DMS 273 treated with DMSO at 0.1 percent for 48 hours (cell line): Measurements from ENCODE around the gene NLGN1.
"Not testable (repeated sequence)": the region's sequence is repeated elsewhere in the genome, so short reads cannot be mapped to it uniquely, and the experiment has no call there.

Source experiments
- DNase-seq: peaks from one replicate; lab custom pipeline; 2025; lab: John Stamatoyannopoulos, UW

The NLGN1 gene

DNA sequence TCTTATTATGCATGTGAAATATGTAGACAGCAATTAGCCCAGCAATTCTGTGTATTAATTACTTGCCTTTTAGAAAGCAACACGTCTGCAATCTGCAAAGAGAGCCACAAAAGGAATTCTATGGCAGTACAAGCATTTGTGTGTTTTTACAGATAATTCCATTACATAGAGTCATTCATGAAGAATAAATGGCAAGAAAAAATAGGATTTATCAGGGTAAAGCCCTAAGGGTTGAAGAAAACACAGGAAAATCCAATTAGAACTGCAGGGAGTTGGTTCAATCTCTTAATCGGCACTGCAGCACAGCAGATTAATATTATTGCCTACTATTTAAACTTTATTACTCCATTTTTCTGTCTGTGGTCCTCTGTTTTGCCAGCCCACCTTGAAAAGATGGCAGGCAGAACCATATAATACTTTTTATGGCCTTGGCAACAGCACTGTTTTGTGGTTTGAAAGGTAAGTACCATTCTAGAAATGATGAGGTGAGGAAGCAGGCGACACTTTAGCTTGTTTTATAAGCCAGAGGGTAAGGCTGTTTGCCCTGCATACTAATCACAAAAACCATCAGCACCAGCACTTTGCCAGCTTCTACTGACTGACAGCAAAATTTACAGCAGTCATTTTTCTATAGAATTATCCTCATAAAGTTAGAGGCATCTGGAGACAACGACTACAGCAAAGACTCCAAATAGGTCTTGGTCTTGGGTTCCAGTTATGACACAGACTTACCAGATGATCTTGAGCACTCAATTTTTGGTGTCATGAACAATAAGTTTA, 823.4 kb downstream of the NLGN1 start:
- no peak for DNase-seq

DNA sequence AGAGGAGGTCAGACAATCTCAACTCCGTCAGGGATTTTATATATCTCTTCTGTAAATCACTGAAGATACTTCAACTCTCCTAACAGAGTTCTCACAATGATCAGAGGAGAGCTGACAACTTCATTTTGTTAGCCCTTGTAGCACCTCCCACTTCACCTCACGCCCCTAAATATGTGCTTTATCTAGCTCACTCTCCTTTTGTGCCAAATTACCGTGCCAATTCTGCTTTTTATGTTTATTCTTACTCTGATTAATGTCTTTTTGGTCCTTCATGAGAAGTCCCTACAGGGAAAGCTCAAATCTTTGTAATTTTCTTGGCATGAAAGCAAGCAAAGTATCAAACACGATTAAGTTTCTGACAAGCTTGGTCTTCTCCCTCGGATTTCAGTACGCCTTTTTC, 825.5 kb downstream of the NLGN1 start:
- no peak for DNase-seq

DNA sequence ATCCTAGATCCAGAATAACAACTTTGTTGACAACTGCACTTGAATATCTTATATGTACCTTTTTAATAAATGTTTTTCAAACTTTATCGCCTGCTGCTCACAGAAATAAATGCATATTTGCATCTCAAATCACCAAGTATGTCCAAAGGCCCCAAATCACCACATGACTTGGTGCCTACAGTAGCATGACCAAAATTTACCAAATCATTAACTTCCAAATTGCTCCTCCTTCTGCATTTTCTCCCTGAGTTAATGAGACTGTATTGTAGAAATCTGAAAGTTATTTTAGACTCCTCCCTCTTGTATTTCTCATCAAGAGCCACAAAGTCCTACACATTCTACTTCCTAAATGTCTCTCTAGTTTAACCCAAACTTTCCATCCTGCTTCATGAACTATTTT, 826.1 kb downstream of the NLGN1 start:
- DNase-seq, result no peak

DNA sequence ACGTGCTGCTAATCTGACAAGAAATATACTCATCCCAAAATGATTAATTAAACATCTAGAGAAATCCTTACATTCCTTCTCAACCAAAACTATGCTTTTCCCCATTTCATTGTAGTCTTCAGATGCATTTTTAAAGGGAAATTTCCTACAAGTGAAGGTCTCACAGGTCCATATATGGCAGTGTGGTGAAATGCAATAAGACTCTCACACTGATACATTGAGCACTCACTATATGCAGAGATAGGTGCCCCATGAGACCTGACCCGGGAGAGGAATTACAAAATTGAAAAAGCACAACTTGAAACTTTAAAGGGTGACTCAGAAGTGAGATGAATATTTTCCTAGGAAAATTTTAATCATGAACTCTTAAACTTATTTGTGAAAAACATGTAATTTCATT, 832.4 kb downstream of the NLGN1 start:
- no peak for DNase-seq

DNA sequence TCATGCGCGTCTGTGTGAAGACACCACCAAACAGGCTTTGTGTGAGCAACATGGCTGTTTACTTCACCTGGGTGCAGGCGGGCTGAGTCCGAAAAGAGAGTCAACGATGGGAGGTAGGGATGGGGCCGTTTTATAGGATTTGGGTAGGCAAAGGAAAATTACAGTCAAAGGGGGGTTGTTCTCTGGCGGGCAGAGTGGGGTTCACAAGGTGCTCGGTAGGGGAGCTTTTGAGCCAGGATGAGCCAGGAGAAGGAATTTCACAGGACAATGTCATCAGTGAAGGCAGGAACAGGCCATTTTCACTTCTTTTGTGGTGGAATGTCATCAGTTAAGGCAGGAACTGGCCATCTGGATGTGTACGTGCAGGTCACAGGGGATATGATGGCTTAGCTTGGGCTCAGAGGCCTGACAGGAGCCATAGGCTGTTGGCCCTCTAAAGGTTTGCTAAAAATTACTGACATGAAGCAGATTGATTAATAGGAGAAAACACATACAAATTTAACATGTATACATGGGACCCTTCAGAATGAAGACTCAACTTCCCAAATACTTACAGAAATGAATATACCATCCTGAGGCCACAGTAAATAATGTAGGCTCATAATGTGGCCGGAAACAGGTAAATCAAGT, 834.6 kb downstream of the NLGN1 start:
- DNase-seq, result not testable (repeated sequence)

DNA sequence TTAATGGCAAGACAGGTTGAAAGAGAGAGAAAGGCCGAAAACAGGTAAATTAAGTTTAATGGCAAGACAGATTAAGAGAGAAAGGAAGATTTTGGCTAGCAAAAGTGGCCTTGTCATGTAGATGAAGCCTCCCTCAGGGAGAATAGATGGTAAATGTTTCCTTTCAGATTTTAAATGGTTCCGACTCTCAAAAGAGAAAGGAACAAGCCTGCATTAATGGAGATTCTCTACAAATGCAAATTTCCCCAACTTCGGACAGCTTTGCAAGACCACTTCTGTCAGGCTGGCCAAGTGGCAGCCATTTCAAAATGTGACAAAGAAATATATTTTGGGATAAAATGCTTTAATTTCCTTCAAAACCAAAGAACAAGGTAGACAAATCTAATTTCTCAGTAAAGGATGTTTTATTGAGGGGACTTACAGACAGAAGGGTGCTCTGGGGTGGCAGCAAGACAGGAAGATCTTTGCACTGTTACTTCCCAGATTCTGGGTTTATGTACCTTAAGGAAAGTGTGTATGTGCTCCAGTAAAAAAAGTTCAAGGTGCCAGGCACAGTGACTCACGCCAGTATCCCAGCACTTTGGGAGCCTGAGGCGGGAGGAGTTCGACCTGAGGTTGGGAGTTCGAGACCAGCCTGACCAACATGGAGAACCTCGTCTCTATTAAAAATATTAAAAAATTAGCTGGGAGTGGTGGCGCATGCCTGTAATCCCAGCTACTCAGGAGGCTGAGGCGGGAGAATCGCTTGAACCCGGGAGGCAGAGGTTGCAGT, 835.3 kb downstream of the NLGN1 start:
- DNase-seq, result no peak

DNA sequence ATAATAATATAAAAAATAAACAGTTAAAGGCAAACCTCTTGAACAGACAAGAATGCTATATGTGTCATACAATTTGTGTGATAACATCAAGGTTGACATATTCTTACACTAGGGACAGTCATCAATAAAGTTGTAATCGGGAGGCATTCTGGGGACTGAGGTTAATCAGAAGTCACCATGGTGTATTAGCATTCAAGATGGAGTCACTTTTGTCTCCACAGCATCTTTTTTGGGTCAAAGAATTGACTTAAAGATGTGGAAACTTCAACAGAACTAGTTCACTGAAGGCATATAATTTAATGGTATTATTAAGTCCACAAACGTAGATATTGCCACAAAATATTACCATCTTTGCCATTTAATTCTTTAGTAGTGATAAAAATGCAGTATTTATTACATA, 836.0 kb downstream of the NLGN1 start:
- DNase-seq, result no peak

DNA sequence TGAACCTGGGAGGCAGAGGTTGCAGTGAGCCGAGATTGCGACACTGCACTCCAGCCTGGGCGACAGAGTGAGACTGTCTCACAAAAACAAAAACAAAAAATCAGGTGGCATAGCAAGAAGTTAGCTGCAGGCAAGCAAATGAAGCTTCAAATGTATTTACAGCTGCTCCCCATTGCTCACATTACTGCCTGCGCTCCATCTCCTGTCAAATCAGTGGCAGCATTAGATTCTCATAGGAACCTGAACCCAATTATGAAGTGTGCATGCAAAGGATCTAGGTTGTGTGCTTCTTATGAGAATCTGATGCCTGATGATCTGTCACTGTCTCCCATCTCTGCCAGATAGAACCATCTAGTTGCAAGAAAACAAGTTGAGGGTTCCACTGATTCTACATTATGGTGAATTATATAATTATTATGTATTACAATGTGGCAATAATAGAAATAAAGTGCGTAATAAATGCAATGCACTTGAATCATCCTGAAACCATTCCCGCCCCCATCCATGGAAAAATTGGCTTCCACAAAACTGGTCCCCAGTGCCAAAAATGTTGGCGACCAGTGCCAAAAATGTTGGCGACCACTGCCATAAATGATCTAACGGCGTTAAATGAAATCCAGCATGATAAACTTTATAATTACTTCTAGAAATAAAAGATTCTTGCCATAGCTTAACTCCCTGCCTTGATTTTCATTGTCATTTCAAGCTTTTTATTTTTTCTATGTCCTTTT, 844.9 kb downstream of the NLGN1 start:
- DNase-seq, result no peak

DNA sequence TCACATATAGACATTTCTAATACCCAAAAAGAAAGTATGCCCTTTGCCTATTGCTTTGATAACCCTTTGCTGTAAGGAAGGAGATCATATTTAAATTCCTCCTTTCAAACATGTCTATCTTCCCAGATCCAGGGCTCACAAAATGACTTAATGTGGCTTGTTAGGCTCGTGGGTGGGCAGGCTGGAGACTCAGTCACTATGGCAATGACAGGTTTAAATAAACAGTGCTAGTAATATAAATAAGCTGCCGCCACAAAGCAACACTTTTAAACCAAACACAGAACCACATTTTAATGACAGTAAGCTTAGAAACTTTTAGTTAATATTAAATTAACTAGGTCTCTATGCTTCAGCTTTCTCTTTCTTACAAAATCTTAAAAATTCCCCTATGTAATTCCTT, 845.6 kb downstream of the NLGN1 start:
- no peak for DNase-seq

DNA sequence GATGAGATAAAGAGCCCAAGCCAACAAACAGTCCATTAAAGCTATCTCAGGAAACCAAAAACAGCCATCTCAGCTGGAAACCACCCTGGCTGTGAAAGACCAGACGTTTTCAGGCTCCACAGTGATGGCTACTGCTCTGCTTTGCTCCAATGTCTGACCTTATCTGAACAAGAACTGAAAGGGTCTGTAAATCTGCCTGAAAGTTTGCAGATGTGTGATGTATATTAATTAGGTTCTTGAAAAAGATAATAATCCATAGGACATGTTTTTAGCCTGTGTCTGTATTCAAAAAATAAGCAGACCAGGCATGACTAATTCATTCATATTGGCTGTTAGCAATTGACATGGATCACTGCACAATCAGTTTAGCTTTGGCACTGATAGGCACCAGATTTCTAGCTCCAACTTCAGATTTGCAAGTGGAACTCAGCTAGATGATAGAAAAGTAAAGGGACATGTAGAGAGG, 850.2 kb downstream of the NLGN1 start:
- peak; percentile 58 for DNase-seq

DNA sequence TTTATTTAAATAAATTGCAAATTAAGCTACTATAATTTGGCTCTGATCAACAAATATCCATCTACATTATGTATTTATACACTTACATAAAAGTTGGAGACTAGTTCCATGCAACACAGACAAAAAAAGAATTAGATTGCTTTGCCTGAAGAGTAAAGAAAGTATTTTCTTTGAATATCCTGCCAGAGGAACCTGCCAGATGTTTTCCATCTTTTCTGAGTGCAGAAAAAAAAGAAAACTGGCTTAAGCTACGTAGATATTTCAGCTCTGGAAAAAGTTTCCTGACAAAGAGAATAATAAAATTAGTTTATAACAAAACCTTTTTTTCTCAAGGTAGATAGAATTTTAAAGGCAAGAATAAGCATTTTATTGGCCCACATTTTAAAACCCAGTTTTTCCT, 854.1 kb downstream of the NLGN1 start:
- no peak for DNase-seq

DNA sequence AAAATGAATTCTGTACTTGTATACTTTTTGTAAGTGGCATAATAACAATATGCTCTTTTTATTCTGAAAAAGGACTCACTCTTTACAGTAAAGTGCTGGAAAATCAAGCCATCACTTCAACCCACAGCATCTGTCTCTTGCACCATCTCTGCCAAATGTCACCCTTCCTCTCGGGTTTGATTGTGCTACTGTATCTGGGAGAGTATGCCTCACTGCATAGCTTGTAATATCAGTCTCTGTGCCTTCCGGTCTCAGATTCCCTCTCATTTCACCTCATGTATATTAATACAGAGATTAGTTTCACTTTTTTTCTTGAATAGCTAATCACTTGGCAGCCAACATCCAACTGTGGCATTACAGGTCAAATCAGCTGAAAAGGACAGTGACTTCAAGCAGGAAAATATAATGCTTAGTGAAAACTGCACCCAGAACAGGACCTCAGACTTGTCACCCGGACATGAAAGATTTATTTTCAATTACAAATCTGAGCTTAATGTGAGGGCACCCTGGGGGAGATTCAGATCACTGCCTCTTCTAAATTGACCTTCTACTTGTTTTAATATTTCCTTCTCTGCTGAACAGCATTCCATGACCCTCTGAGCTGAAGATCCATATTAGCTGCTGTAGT, 855.8 kb downstream of the NLGN1 start:
- DNase-seq, result peak; percentile 87

DNA sequence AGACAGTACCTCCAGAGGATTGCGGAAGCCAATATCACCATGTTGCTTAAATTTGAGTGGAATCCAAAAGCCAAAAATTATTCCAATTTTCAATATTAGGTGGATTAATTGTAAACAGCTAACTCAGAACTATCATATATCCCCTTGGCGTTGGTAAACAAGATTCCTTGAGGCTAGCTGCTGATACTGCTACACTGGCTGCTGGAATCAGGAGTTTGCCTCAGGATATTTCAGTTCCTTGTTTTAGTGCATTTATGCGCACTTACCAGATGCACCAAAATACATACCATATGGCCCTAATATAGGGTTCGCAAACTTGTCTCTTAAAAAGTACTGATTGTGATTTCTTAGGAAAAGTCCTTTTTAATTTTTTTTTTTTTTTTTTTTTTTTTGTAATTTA, 856.4 kb downstream of the NLGN1 start:
- peak; percentile 74 for DNase-seq

DNA sequence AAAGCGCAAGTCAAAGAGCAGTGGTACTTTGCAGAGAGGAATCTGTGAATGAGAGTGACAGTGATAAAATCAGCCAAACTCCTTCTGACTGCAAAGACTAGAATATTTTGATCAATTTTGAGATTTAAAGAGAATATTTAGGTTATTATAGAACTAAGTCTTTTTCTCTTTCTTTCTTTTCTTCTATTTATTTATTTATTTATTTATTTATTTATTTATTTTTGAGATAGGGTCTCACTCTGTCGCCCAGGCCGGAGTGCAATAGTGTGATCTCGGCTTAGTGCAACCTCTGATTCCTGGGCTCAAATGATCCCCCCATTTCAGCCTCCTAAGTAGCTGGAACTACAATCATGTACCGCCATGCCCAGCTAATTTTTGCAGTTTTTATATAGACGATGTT, 857.9 kb downstream of the NLGN1 start:
- DNase-seq, result no peak

DNA sequence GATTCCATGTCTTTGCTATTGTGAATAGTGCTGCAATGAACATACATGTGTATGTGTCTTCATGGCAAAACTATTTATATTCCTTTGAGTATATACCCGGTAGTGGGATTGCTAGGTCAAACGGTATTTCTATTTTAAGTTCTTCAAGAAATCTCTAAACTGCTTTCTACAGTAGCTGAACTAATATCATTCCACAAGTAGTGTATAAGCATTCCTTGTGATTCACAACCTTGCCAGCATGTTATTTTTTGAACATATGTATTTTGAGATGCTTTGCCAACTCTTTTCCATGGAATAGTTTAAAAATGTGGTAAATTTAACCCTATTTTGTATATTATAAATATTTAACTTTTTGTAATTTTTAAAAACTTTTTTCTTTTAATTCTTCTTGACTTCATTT, 868.9 kb downstream of the NLGN1 start:
- DNase-seq, result no peak

DNA sequence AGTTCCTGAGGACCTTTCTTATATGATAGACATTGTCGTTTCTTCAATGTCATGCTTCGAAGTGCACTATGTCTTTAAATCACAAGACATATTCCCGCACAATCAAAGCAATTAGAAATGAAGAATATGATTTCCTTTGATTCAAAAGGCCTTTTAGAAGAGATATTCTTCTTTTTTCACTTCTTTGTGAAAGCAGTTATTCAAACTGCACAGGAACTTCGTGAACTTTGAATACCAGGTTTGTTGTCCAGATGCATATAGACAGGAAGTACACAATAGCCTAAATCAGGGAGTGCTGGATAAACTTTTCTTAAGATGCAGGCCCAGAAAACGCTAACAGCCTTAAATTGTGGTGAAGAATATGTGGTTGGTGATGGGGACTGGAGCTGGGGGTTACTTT, 870.5 kb downstream of the NLGN1 start:
- no peak for DNase-seq

DNA sequence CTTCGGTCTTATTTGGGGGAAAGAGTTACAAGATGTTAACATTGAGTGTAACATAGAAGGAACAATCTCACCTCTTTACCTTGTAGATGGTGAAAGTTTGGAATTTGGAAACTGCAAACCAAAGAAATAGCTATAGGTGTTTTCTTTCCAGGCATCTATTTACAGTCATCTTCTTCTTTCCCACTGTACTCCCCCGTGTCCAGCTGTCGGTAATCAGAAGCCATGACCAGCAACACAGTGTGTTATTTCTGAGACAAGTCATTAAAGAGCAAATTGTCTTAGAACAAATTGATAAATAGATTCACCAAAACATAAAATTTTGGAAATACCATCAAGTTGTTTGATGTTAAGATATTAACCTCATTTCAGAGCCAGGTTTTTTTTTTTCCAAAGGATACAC, 871.0 kb downstream of the NLGN1 start:
- no peak for DNase-seq

DNA sequence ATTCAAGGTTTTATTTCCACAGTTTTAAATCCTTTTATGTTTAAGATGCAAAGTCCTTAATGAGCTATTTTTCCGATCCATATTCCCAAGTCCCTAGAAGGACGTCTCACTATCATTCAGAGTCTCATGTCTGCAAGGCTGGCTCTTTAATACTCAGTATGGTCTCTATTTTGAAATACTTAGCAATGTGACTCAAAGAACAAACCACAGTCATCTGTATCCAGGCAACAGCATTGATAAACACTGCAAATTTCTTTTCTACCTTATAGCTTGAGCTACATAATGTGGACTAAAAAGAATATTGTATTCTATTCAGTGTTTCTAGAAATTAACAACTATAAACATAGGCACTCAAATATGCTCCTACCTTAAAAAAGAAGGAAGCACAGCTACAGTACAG, 873.3 kb downstream of the NLGN1 start:
- no peak for DNase-seq

DNA sequence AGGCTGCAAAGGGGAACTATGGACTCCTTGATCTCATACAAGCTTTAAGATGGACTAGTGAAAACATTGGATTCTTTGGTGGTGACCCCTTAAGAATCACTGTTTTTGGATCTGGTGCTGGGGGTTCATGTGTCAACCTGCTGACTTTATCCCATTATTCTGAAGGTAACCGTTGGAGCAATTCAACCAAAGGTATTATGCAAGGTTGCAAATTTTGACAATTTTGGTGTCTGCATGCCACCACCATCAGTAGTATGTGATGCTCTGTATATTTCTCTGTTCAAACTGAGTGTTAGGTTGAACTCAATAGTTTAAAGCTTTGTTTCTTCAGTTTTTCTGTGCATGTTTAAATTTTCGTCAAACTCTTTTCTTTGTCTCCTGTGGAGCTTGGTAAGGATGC, 877.8 kb downstream of the NLGN1 start:
- DNase-seq, result no peak

DNA sequence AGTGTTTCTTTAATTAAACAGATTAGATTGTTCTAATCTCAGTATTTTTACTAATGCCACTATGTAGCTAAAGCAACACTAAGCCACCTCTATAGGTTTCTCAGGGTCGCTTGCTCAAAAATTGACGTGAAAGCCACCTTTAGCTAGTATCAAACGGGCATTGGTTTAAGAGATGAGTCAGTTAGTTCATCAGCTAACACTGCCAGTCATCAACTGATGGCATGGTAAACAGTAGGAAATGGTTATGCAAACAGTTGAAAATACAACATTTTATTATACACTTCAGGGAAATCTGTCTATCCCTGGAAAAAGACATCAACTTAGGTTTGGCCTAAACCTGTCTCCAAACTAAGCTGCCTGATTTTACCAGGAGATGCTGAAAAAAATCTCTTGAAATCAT, 879.3 kb downstream of the NLGN1 start:
- no peak for DNase-seq

DNA sequence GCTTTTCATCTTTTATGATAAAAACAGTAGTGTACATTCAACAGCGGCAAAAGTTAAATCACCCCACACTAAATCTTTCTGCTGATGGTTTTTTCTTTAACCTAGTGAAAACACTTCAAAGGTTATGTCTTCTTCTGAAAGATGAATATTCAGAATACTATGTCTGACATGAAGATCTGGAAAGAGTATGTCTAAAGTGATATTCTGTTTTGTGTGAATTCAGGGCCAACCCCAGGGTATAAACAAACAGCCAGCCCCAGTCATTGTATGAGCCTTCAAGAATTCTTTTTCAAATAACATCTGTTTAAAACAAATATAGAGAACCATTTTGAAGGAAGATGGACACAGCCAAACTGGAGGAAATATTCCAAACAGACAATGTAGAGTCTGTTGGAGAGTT, 880.5 kb downstream of the NLGN1 start:
- DNase-seq, result no peak

DNA sequence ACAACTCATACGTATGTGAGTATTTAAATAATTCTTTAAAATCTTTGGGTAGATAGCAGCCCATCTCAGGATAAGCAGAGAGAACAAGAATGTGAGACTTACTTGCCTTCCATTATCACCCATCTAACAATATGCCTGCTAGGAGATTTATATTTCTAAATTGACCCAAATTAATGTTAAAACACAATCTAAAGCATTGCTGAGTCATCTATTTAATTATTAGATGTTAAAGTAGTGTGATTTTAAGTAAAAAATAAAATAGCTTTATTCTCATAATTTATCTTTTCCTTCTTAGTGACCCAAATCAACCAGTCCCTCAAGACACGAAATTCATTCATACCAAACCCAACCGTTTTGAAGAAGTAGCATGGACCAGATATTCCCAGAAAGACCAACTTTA, 882.6 kb downstream of the NLGN1 start:
- DNase-seq, result no peak
